HG02642 (cell line): ENCODE data around the gene MAGEA9.
"Not testable (repeated sequence)": the region's sequence is repeated elsewhere in the genome, so short reads cannot be mapped to it uniquely, and the experiment has no call there.

Experiments
- ATAC-seq: cut with Tn5 transposase; IDR thresholded peaks from one replicate; pipeline ENCODE4 v1.9.1; 2021; ENCODE audit warnings: mild to moderate bottlenecking; ENCODE audit not compliant: unreplicated experiment, poor library complexity

Gene MAGEA9, protein sequence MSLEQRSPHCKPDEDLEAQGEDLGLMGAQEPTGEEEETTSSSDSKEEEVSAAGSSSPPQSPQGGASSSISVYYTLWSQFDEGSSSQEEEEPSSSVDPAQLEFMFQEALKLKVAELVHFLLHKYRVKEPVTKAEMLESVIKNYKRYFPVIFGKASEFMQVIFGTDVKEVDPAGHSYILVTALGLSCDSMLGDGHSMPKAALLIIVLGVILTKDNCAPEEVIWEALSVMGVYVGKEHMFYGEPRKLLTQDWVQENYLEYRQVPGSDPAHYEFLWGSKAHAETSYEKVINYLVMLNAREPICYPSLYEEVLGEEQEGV

DNA sequence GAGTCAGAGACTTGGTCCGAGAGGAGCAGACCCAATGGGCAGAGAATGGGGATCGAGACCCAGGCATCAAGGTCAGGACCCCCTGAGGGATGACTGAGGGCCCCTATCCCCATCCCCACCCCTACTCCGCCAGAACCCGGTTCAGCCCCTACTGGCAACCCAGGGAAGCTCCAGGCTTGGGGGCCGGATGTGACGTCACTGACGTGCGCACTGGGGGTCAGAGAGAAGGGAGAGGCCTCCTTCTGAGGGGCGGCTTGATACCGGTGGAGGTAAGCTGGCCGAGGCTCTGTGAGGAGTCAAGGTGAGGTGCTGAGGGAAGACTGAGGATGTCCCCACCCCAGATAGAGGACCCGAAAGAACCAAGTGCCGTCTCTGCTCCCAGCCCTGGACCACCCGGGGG, at the start of gene MAGEA9:
Gene MAGEA9, plus strand, starts transcription at position 204 of the 400 bp plus-strand sequence. CDS start 4,281 bp downstream, outside the sequence.
- ATAC-seq = not testable (repeated sequence)

DNA sequence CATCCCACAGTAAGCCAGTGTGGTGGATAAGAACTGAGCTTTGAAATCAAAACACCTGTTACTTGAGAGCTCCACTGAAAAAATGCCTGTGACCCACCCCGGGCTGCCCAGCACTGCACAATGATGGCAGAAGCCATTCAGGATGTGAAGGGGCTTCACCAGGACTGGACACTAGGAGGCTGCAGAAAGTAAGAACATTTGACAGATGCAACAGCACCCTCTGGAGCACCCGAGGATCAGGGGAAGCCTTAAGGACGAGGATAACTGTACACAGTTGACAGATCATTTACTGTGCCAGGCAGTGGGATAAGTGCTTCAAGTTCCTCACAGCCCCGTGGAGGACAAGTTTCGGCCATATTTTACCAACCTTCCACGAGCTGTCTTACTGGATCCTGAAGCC, 39.5 kb upstream of the MAGEA9 start:
- ATAC-seq = not testable (repeated sequence)

DNA sequence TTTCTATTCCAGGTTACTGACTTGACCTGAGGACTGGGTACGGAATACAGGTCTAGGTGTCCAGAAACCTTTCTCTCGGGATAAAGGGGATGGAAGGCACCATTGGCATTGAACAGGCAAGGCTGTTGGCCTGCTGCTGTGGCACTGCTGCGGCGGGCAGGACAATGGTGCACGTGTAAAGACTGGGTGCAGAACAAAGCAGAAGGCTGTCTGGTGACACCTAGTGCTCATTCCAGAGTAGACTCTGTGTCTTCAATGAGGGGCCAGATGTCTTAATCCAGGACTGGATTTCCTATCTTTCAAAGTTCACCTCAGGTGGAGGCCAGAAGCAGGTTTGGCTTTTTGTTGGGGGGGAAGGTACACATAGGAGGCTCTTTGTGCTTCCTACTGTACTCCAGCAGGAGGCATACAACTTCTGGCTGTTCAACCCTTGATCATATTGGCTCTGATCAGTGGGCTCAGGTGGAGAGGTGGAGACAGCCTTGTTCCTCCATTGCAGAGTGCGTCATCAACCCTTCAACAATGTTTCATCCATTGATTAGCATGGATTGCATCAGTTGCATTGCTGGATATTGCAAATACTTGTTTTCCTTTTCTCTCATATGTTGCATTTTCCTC, 35.2 kb upstream of the MAGEA9 start:
- not testable (repeated sequence) for ATAC-seq

DNA sequence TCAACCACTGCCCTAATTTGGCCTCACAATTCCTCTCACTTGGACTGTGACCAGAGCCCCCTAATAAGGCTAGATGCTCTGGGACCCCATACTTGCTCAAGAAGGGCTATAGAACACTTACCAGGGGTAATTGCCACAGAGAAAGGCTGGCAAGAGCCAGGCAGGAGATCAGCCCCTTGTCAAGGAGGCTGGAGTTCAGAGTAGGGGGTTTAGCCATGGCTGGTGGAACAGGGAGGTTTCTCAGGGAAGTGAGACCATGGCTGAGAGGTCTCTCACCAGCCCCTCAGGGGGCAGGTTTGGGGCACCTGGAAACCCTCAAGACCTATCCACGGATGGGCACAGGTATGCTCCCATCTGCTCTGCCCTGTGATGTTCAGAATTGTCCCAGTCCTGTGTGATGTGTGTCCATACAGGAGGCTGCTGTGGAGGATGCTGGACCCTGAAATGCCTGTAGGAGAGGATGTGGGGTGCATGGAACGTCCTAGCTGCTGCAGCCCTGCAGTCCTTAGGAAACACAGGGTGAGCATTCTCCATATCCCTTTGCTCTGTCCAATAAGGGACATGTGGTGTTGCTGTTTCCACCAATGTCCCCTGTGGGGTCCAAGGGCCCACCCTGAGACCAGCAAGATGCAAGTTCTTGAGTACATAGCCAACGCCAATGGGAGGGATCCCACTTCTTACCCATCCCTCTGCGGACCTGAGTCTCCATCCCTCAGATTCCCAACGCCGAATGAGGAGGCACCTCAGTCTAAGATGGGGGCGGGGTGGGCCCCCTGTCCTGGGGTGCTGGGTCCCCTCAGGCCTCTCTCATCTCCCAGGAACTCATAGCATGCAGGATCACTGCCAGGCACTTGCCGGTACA, 24.3 kb upstream of the MAGEA9 start:
- no peak for ATAC-seq

DNA sequence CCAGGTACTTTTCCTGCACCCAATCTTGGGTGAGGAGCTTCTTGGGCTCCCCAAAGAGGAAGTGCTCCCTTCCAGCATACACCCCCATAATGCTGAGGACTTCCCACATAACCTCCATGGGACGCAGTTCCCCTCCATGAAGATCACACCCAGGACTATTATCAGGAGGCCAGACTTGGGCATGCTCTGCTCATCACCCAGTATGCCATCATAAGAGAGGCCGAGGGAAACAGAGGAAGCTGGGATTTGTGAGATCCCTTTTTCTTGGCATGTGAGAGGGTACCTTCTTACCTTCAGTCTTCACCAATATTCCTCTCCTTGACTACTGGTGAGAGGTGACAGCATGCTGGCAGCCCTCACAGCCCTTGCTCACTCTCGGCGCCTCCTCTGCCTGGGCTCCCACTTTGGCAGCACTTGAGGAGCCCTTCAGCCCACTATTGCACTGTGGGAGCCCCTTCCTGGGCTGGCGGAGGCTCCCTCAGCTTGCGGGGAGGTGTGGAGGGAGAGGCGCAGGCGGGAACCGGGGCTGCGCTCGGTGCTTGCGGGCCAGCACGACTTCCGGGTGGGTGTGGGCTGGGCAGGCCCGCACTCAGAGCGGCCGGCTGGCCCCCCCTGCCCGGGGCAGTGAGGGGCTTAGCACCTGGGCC, 23.5 kb upstream of the MAGEA9 start:
- ATAC-seq = no peak

DNA sequence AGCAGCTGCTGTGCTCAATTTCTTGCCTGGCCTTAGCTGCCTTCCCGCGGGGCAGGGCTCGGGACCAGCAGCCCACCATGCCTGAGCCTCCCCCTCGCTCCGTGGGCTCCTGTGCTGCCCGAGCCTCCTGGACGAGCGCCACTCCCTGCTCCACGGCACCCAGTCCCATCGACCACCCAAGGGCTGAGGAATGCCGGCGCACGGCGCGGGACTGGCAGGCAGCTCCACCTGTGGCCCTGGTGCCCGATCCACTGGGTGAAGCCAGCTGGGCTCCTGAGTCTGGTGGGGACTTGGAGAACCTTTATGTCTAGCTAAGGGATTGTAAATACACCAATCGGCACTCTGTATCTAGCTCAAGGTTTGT, 23.0 kb upstream of the MAGEA9 start:
- ATAC-seq = not testable (repeated sequence)

DNA sequence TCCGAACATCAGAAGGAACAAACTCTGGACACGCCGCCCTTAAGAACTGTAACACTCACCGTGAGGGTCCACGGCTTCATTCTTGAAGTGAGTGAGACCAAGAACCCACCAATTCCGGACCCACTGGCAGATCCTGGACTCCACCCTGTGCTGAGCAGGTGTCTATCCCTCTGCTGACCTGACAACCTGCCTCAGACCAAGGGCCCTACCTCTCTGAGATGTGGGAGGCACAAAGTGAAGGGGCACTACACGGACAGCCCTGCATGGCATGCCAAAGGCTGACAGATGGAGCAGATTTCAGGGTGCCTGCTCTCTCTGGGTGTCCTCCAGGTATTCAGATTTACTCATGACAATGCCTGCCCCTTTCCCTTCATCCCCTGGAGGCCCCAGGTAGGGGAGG, 21.9 kb upstream of the MAGEA9 start:
- ATAC-seq = no peak

DNA sequence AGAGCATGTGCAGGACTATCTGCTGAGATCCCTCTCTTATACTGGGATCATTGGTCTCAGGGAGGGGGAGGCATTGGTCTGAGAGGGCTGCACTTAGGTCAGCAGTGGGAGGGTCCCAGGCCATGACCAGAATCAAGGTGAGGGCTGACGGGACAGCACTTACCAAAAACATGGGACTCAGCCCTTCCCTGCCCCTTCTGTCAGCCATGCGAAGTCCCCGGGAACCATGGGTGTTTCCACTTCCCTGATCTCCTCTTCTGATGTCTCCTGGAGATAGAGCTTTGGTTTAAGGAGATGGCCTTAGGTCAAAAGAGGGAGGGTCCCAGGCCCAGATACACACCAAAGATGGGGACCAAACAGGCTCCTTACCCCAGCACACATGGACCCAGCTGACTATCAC, 20.8 kb upstream of the MAGEA9 start:
- ATAC-seq = no peak

DNA sequence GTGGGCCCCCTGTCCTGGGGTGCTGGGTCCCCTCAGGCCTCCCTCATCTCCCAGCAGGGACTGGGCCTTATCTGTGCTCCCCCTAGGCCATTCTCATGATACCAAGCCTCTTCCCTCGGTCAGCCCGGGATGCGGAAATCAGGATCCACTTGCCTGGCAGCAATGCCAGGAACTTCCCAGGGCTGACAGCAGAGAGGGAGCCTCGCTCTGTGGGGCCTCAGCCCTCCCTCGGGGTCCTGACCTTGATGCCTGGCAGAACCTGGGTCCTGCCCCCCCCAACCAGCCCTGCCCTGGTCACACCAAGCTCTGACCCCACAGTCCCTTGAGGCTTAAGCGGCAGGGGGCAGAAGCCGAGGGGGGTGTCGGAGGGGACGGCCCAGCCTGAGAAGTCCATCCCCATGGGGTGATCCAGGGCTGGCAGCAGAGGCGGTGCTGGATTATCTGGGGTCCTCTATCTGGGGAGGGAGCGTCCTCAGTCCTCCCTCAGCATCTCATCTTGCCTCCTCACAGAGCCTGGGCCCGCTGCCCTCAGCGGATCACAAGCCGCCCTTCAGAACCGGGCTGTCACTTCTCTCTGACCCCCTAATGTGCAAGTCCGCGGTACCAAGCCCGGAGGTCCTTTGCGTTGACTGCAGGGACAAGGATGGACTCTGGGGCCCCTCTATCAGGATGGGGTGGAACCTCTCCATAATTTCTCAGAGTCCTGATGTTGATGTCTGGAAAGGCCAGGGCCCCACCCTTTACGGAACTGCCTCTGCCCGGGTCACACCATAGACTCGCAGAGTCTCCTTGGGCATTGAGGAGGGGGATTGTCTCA, 19.7 kb upstream of the MAGEA9 start:
- ATAC-seq = not testable (repeated sequence)

DNA sequence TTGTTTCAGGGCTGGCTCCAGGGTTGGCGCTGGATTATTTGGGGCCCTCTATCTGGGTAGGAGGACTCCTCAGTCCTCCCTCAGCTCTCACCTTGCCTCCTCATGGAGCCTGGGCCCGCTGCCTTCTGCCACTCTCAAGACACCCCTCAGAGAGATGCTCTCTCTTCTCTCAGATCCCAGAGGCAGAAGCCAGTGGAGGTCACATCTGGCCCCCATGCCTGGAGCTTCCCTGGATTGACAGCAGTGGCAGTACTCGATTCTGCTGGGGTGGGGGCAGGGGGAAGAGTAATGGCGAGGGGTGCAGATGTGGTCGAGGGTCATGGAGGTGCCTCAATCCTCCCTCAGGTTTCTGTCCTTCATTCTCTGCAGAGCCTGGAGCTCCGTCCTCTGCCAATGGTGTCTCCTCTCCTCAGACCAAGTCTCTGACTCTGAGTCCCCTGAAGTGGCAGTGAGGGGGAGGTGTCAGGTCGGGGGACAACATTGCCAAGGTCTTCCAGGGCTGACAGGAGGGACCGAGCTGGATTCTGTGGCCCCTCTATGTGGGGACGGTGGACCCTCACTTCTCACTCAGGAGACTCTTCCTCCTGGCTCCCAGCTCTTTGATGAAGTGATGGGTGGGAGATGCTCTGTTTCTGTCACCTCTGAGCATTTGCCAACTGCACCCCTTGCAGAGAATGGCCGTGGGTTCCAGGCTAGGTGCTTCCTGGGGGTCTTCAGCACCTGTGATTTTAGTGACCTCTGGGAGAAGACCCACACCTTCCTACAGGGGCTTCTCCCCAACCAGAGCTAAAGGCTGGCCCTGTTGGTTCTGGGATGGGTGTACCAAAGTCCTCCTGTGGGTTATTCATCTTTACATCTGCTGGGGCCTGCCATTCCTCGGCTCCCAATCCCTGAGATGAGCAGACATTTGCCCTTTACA, 18.8 kb upstream of the MAGEA9 start:
- no peak for ATAC-seq

DNA sequence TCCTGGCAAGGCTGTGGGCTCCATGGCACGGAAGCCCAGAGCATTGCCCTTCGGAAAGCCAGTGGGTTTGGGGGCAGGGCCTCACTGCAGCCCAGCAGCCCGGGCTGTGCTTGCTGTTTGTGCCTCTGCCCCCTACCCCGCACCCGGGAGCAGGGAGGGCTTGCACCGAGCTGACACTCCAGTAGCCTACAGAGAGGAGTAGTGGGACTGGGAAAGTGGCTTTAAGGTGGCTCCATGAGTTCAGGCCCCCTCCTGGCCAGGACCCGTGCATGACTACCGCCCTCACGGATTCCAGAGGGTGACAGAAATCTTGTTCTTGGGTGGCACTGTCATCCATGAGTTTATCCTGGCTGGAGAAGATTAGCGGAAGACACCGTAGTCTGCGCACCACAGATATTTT, 11.4 kb upstream of the MAGEA9 start:
- not testable (repeated sequence) for ATAC-seq

DNA sequence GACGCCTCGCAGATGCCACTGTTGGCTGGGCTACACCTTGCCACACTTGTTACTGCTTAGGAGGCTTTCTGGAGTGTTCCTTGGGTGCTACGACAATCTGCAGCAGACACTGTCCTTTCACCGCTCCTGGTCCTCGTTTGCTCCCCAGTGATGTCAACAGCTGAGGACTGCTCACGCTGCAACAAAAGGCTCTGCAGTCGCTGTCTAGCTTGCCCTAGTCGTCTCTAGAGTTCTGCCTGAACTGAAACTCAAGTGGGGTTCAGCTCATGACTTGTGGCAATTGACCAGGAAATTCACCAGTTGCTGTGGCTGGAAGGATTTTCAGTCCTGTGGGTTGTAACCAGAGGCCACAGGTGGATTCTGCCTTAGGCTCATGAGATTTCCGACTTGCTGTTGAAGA, 8.7 kb upstream of the MAGEA9 start:
- ATAC-seq = not testable (repeated sequence)

DNA sequence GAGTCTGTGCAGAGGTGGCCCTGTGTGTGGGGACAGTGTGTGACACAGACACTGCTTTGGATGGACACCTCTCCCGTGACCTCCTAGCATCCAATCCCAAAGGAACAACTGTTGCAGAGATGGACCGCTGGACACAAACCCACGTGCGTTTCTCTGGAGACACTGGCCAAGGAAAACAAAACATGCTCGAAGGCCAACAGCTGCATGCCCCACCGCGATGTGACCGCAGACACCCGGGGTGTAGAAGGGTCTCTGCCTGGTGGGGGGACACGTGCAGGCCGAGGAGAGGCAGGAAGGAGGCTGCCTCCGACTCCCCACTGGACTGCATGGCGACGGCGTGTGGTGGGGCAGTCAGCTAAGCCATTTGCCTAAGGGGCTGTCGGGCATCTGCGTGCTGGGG, 8.0 kb upstream of the MAGEA9 start, which contains the start of gene HSFX1:
Gene HSFX1, plus strand, starts transcription at position 301 of the 400 bp plus-strand sequence. CDS start 614 bp downstream, outside the sequence.
- ATAC-seq = not testable (repeated sequence)

DNA sequence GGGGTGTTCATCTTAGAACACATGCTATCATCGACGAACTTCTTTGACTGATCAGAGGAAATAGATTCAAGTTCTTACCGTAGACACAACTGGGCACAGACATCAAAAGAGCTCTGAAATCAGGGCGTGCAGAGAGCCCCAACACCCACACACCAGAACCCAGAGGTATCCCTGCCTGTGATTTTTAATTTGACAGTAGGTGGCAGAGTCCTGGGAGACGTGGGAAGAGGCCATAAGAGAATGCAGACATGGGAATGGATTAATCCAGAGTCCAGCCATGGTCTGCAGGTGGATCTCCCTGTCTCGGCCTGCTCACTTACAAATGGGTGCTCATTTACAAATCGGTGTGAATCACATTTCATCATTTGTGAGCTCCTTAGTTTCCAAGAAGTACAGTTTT, 3.7 kb upstream of the MAGEA9 start:
- not testable (repeated sequence) for ATAC-seq

DNA sequence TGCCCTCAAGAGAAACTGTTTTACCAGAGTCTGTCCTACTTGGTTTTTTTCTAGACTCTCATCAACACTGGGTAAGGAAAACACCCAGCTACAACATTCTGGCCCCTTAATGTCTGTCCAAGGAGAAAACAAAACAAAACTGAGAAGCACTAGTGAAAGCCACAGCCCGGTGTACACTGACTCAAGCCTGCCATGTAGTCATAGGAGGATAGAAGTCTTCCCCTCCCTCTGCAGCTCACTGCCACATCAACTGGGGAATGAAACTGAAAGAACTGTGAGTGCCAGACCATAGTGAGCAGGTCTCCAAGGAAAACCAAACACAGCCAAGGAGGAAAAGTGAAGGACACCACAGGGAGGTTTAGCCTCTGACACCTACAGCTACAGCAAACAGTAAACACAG, 13.8 kb downstream of the MAGEA9 start:
- ATAC-seq = peak; percentile 100

DNA sequence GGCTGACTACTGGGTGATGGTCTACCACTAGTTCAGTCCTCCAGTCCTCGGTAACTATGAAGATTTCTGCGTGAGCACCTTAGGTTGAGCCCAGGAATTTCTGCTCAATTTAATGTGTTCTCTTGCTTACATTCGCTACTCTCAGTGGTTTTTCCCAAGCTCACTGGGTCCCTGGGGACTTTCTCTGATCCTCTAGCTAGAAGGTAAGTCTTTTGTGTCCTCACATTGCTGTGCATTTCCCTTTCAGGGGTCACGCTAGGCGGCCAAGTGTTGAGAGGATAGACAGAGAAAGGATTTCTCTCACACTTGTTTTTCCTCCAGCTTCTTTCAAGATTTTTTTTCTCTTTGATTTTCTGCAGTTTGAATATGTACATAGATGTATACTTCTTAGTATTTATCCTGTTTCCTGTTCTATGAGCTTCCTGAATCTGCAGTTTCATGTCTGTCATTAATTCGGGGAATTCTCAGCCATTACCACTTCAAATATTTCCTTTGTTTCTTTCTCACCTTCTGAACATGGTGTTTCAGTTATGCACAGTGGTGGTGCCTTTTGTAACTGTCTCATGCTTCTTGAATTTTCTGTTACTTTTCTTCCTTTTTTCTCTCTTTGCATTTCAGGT, 17.5 kb downstream of the MAGEA9 start:
- no peak for ATAC-seq

DNA sequence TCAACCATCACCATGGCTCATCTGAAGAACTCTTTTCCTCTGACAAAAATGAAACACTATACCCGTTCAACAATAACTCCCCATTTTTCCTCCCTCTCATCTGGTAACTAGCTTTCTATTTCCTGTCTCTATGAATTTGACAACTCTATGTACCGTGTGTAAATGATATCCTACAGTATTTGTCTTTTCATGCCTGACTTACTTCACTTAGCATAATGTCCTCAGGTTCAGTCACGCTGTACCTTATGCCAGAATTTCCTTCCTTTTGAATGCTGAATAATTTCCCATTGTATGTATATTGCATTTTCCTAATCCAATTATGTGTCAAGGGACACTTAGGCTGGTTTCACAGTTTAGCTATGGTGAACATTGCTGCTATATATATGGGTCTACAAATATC, 18.2 kb downstream of the MAGEA9 start:
- ATAC-seq = no peak

DNA sequence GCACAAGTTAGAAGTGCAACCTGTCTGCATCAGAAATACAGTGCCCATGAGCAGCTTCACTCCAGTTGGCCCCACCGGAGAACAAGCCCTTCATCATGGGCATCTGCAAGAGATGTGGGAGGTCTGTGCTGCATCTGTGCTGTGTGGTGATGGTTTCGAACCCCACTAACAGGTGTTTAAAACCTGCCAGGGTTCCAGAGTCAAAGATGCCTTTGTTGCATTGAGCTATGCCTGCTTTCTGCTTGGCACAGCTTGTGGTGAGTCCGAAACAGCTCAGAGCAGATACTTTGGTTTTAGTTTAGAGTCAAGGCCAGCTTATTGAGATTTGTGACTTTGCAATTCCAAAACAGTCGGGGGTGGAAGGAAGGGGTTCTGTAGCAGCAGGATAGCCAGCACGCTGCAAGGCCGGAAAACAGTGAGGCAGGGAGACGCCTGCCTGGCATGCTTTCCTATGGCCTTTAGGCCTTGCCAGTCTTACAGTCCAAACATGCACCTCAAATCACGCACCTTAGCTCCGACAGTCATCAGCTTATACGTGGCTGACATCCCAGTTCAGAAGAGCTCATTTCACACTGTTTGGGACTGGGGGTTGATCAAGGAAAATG, 21.8 kb downstream of the MAGEA9 start:
- no peak for ATAC-seq
